ENCODE data around the gene GPC1.

The GPC1 gene

GRCh38 chr2:240454106-240454901 lies 18.8 kb downstream of the GPC1 start:
- Mint-ChIP-seq H3K27ac (no peak overlapping the region), H3K9me3 (no peaks in the 10 kb centered on the region), H3K4me1 (peaks cover 25% of the 10 kb centered on the region), H3K27me3 (peaks cover 34% of the 10 kb centered on the region), H3K4me3 (peak overlapping the region; percentile 77), H3K36me3 (peaks cover 2% of the 10 kb centered on the region)
- DNase-seq (ENCODE audit: low spot score in 2 of 2) = no peak
- no peak for ATAC-seq (ENCODE audit: low read depth)

GRCh38 chr2:240455272-240455646 lies 19.8 kb downstream of the GPC1 start:
- H3K27ac Mint-ChIP-seq = no peak overlapping the region
- no peaks in the 10 kb centered on the region for H3K9me3 Mint-ChIP-seq
- no peak for ATAC-seq (ENCODE audit: low read depth)
- DNase-seq (ENCODE audit: low spot score in 2 of 2) = no peak
- peaks cover 18% of the 10 kb centered on the region for H3K4me1 Mint-ChIP-seq
- peaks cover 2% of the 10 kb centered on the region for H3K36me3 Mint-ChIP-seq
- peaks cover 30% of the 10 kb centered on the region for H3K27me3 Mint-ChIP-seq
- no peak overlapping the region for H3K4me3 Mint-ChIP-seq

GRCh38 chr2:240455647-240456446 lies 20.4 kb downstream of the GPC1 start:
- DNase-seq (ENCODE audit: low spot score in 2 of 2) = no peak
- Mint-ChIP-seq H3K9me3 (no peaks in the 10 kb centered on the region), H3K27me3 (peaks cover 27% of the 10 kb centered on the region), H3K36me3 (no peaks in the 10 kb centered on the region), H3K4me1 (peaks cover 13% of the 10 kb centered on the region), H3K27ac (no peak overlapping the region), H3K4me3 (no peak overlapping the region)
- ATAC-seq (ENCODE audit: low read depth) = no peak

GRCh38 chr2:240456447-240457222 lies 21.2 kb downstream of the GPC1 start:
- Mint-ChIP-seq H3K4me1 (peaks cover 13% of the 10 kb centered on the region), H3K9me3 (no peaks in the 10 kb centered on the region), H3K4me3 (no peak overlapping the region), H3K36me3 (no peaks in the 10 kb centered on the region), H3K27ac (no peak overlapping the region), H3K27me3 (peaks cover 27% of the 10 kb centered on the region)
- ATAC-seq (ENCODE audit: low read depth) (no peak), DNase-seq (ENCODE audit: low spot score in 2 of 2) (no peak)

GRCh38 chr2:240457223-240458043 lies 22.0 kb downstream of the GPC1 start:
- ATAC-seq (ENCODE audit: low read depth) (no peak), DNase-seq (ENCODE audit: low spot score in 2 of 2) (no peak)
- Mint-ChIP-seq H3K4me3 (no peak overlapping the region), H3K36me3 (no peaks in the 10 kb centered on the region), H3K27ac (no peak overlapping the region), H3K9me3 (no peaks in the 10 kb centered on the region), H3K27me3 (peaks cover 21% of the 10 kb centered on the region), H3K4me1 (peaks cover 8% of the 10 kb centered on the region)

GRCh38 chr2:240458044-240458899 lies 22.8 kb downstream of the GPC1 start:
- ATAC-seq (ENCODE audit: low read depth) = no peak
- Mint-ChIP-seq H3K27ac (no peak overlapping the region), H3K4me3 (no peak overlapping the region), H3K36me3 (no peaks in the 10 kb centered on the region), H3K27me3 (peaks cover 21% of the 10 kb centered on the region), H3K4me1 (peaks cover 8% of the 10 kb centered on the region), H3K9me3 (no peaks in the 10 kb centered on the region)
- no peak for DNase-seq (ENCODE audit: low spot score in 2 of 2)

GRCh38 chr2:240458900-240459391 lies 23.5 kb downstream of the GPC1 start:
- ATAC-seq (ENCODE audit: low read depth) = no peak
- Mint-ChIP-seq H3K4me3 (no peak overlapping the region), H3K27me3 (peaks cover 18% of the 10 kb centered on the region), H3K9me3 (no peaks in the 10 kb centered on the region), H3K36me3 (no peaks in the 10 kb centered on the region), H3K4me1 (peaks cover 8% of the 10 kb centered on the region), H3K27ac (no peak overlapping the region)
- no peak for DNase-seq (ENCODE audit: low spot score in 2 of 2)

GRCh38 chr2:240459401-240460252 lies 24.2 kb downstream of the GPC1 start:
- Mint-ChIP-seq H3K9me3 (no peaks in the 10 kb centered on the region), H3K4me3 (no peak overlapping the region), H3K4me1 (peaks cover 4% of the 10 kb centered on the region), H3K27ac (no peak overlapping the region), H3K27me3 (peaks cover 13% of the 10 kb centered on the region), H3K36me3 (no peaks in the 10 kb centered on the region)
- ATAC-seq (ENCODE audit: low read depth) (no peak), DNase-seq (ENCODE audit: low spot score in 2 of 2) (no peak)

- H3K36me3 Mint-ChIP-seq = no peaks in the 10 kb centered on the region
- ATAC-seq (ENCODE audit: low read depth) = no peak
- H3K27ac Mint-ChIP-seq = no peak overlapping the region
- peaks cover 9% of the 10 kb centered on the region for H3K27me3 Mint-ChIP-seq
- H3K4me3 Mint-ChIP-seq = no peak overlapping the region
- no peaks in the 10 kb centered on the region for H3K9me3 Mint-ChIP-seq
- DNase-seq (ENCODE audit: low spot score in 2 of 2) = no peak
- H3K4me1 Mint-ChIP-seq = no peaks in the 10 kb centered on the region
Measured at GRCh38 chr2:240460253-240460711, 24.8 kb downstream of the GPC1 start.

GRCh38 chr2:240460781-240461431 lies 25.4 kb downstream of the GPC1 start:
- Mint-ChIP-seq H3K4me1 (no peaks in the 10 kb centered on the region), H3K36me3 (no peaks in the 10 kb centered on the region), H3K9me3 (no peaks in the 10 kb centered on the region), H3K27me3 (peaks cover 9% of the 10 kb centered on the region), H3K27ac (no peak overlapping the region), H3K4me3 (no peak overlapping the region)
- DNase-seq (ENCODE audit: low spot score in 2 of 2) (no peak), ATAC-seq (ENCODE audit: low read depth) (no peak)

- H3K27me3 Mint-ChIP-seq = peaks cover 8% of the 10 kb centered on the region
- H3K36me3 Mint-ChIP-seq = no peaks in the 10 kb centered on the region
- H3K4me1 Mint-ChIP-seq = no peaks in the 10 kb centered on the region
- DNase-seq (ENCODE audit: low spot score in 2 of 2) (no peak), ATAC-seq (ENCODE audit: low read depth) (no peak)
- no peaks in the 10 kb centered on the region for H3K9me3 Mint-ChIP-seq
- H3K27ac Mint-ChIP-seq = no peak overlapping the region
- no peak overlapping the region for H3K4me3 Mint-ChIP-seq
Measured at GRCh38 chr2:240461471-240462072, 26.1 kb downstream of the GPC1 start.
